Measurements from ENCODE around the gene BCAS3.

BCAS3 gene

GRCh38 chr17:61390479-61390791 is 712.8 kb downstream of the BCAS3 start:
- no peak for TF ChIP-seq CTCF (IDR thresholded peaks at IDR 0.05; ENCODE audit: low read depth, low read length)
- Histone ChIP-seq H3K9me3 (no peaks in the 10 kb centered on the region), H3K27me3 (no peaks in the 10 kb centered on the region), H3K4me3 (ENCODE audit: low read depth, low read length) (no peak overlapping the region), H3K4me1 (peaks cover 66% of the 10 kb centered on the region), H3K36me3 (peaks cover 14% of the 10 kb centered on the region)
- DNase-seq: peak; percentile 29

GRCh38 chr17:61391595-61392291 is 714.1 kb downstream of the BCAS3 start:
- no peak for TF ChIP-seq CTCF (IDR thresholded peaks at IDR 0.05; ENCODE audit: low read depth, low read length)
- no peak overlapping the region for H3K4me3 ChIP-seq (ENCODE audit: low read depth, low read length)
- no peak for DNase-seq
- H3K27me3 ChIP-seq: no peaks in the 10 kb centered on the region
- peaks cover 60% of the 10 kb centered on the region for H3K4me1 ChIP-seq
- no peaks in the 10 kb centered on the region for H3K9me3 ChIP-seq
- peaks cover 22% of the 10 kb centered on the region for H3K36me3 ChIP-seq

GRCh38 chr17:61392679-61393078 is 715.0 kb downstream of the BCAS3 start:
- Histone ChIP-seq H3K9me3 (no peaks in the 10 kb centered on the region), H3K4me3 (ENCODE audit: low read depth, low read length) (no peak overlapping the region), H3K4me1 (peaks cover 60% of the 10 kb centered on the region), H3K36me3 (peaks cover 27% of the 10 kb centered on the region), H3K27me3 (no peaks in the 10 kb centered on the region)
- TF ChIP-seq CTCF (IDR thresholded peaks at IDR 0.05; ENCODE audit: low read depth, low read length): no peak
- no peak for DNase-seq

DNA sequence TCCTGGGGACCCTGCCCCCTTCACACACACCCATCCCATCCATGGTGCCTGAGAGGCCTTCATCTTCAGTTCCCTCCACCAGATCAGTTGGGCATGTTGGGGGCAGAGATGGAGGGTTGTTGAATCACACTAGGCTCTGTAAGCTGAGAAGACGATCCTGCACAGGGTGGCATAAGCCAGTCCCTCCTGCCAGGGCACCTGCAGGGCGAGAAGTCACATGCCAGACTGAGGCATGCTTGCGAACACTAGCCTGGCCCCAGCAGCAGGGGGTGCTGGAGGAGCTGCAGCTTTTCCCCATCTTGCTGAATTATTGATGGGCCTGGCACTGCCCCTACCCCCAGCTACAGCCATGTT is 715.9 kb downstream of the BCAS3 start:
- peak; percentile 54 for TF ChIP-seq CTCF (IDR thresholded peaks at IDR 0.05; ENCODE audit: low read depth, low read length)
- H3K4me1 ChIP-seq: peaks cover 60% of the 10 kb centered on the region
- H3K27me3 ChIP-seq: no peaks in the 10 kb centered on the region

DNA sequence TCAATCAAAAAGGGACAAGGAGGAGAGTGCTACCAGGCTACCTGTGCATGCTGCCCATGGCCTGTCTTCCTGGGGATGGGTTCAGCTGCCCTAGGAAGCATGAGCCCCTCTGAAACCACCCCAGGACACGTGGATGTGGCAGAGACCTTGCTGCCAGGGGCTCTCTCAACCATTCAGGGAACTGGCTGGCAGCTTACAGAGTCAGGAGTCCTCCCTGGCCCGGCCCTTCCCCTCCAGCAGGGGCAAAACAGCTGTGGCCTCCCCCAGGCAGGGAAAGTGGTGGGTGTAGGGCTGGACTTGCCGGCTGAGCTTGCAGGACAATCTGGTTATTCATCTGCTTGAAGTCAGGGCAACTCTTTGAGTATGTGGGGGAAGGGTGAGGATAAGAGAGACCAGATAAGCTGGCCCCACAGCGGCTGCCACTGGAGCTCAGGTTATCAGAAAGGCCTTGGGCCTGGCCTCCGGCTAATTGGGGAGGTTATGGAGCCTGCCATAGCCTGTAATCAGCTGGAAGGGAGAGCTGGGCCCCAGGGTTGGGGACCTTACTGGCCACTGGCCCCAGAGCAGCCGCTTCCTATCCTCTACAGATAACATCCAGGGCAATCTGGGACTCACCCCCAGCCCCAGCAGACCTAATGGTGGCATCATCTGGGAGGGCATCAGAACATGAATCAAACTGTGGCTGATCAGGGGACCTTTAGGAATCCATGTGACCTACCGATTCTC is 716.4 kb downstream of the BCAS3 start:
- Histone ChIP-seq H3K4me1 (peaks cover 60% of the 10 kb centered on the region), H3K27me3 (no peaks in the 10 kb centered on the region), H3K4me3 (ENCODE audit: low read depth, low read length) (peak overlapping the region; percentile 16; the same call in 1 of the 2 replicates), H3K9me3 (no peaks in the 10 kb centered on the region), H3K36me3 (peaks cover 38% of the 10 kb centered on the region)
- TF ChIP-seq CTCF (IDR thresholded peaks at IDR 0.05; ENCODE audit: low read depth, low read length): no peak
- DNase-seq: peak; percentile 85

More for the DNA sequence above, 715.9 kb downstream of the BCAS3 start:
- Histone ChIP-seq H3K36me3 (peaks cover 36% of the 10 kb centered on the region), H3K4me3 (ENCODE audit: low read depth, low read length) (no peak overlapping the region; the same call in 1 of the 2 replicates), H3K9me3 (no peaks in the 10 kb centered on the region)
- DNase-seq: peak; percentile 47
